Fibroblast of villous mesenchyme (primary cell): ENCODE data around the gene ZFP1. TPM values are rescaled to one million over a fixed set of nuclear protein-coding genes. Genes with fewer than 3 reads are reported as not detected.
"Not testable (repeated sequence)": the region's sequence is repeated elsewhere in the genome, so short reads cannot be mapped to it uniquely, and the experiment has no call there.

Experiments
- DNase-seq: peaks from one replicate; pipeline ENCODE4 v3.0.0-alpha.2; 2010; ENCODE audit warnings: low read depth
- H3K4me3 ChIP-seq: 2 replicates; pipeline ENCODE4 v1.5.1; 2011; ENCODE audit warnings: low read depth, mild to moderate bottlenecking, low read length
- CTCF ChIP-seq: IDR thresholded peaks from 2 replicates; pipeline ENCODE4 v1.5.1; 2012; ENCODE audit warnings: low read depth, mild to moderate bottlenecking, low read length; ENCODE audit not compliant: insufficient read depth
- total RNA-seq: library from RNA; depleted of rRNA; stranded (reverse); fragments of >200 nt; gene quantifications from 2 replicates; pipeline ENCODE4 v1.2.3, GENCODE V29; 2012

Gene ZFP1
- total RNA-seq, 1 donor: 24.2 TPM

- no peak for DNase-seq
- no peak for TF ChIP-seq CTCF
- H3K4me3 ChIP-seq: peak overlapping the region; percentile 37
Observed at GRCh38 chr16:75197522-75198134, 49.3 kb downstream of the ZFP1 start.

- TF ChIP-seq CTCF: no peak
- H3K4me3 ChIP-seq: peak overlapping the region; percentile 37
- DNase-seq: peak; percentile 87
Observed at GRCh38 chr16:75198135-75198600, 49.8 kb downstream of the ZFP1 start.

GRCh38 chr16:75202069-75202590 is 53.8 kb downstream of the ZFP1 start:
- H3K4me3 ChIP-seq: no peak overlapping the region
- TF ChIP-seq CTCF: no peak
- DNase-seq: no peak

GRCh38 chr16:75203096-75203495 is 54.8 kb downstream of the ZFP1 start:
- no peak for DNase-seq
- TF ChIP-seq CTCF: no peak

GRCh38 chr16:75203667-75204409 is 55.5 kb downstream of the ZFP1 start:
- no peak overlapping the region for H3K4me3 ChIP-seq
- no peak for TF ChIP-seq CTCF
- no peak for DNase-seq

More at GRCh38 chr16:75203096-75203495, 54.8 kb downstream of the ZFP1 start:
- H3K4me3 ChIP-seq: no peak overlapping the region

- H3K4me3 ChIP-seq: no peak overlapping the region
- DNase-seq: no peak
- TF ChIP-seq CTCF: no peak
Observed at GRCh38 chr16:75204410-75204758, 56.1 kb downstream of the ZFP1 start.

- H3K4me3 ChIP-seq, DNase-seq: not testable (repeated sequence)
Observed at GRCh38 chr16:75204905-75205304, 56.6 kb downstream of the ZFP1 start.

GRCh38 chr16:75205438-75205837 is 57.1 kb downstream of the ZFP1 start:
- DNase-seq, H3K4me3 ChIP-seq: not testable (repeated sequence)

- not testable (repeated sequence) for DNase-seq, H3K4me3 ChIP-seq
Observed at GRCh38 chr16:75205961-75206748, 57.8 kb downstream of the ZFP1 start.
